Measurements from ENCODE around the gene TRAPPC10.
"Not testable (repeated sequence)": the region's sequence is repeated elsewhere in the genome, so short reads cannot be mapped to it uniquely, and the experiment has no call there.

TRAPPC10 gene

GRCh38 chr21:44094832-44095231 is 82.7 kb downstream of the TRAPPC10 start:
- no peak for DNase-seq

- DNase-seq, result not testable (repeated sequence)
Measured at GRCh38 chr21:44098507-44098906, 86.4 kb downstream of the TRAPPC10 start.

DNA sequence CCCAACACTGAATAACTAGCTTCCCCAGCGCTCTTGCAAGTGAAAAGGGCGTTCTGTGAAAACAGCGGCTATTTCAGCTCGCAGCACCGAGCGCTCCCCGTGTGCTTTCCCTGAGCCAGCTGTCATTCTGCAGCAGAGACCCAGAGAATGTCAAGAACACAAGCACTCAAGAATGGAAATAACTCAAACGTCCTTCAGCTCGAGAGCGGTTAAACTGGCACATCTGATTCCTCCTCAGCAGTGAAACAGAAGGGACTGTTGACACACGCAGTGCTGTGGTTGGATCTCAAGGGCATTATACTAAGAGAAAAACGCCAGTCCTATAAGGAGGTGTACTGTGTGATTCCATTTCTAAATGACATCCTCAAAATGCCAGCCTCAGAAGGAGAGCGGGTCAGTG is 86.9 kb downstream of the TRAPPC10 start:
- not testable (repeated sequence) for DNase-seq

GRCh38 chr21:44107026-44107501 is 95.0 kb downstream of the TRAPPC10 start, which contains the start of gene PWP2:
Gene PWP2 (plus strand): TSS chr21:44107399. CDS start chr21:44107417, 18 bp downstream.
- not testable (repeated sequence) for DNase-seq

DNA sequence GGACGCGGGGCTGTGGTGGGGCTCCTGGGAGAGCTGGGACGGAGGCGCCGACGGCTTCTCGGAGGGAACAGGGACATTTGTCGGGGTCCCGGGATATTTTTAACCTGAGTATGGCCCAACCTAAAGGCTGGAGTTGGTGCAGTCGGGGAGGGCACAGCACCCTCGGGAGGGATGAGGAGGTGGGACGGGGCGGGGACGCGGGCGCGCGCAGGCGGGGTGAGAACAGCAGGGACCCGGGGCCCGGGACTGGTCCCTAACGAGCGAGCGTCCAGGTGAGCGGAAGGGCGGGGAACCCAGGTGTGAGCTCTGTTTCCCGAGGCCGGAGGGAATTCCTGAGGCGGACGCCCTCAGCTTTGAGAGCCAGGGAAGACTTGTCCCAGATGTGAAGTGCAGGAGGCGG is 95.5 kb downstream of the TRAPPC10 start:
- not testable (repeated sequence) for DNase-seq

- DNase-seq, result not testable (repeated sequence)
Measured at GRCh38 chr21:44113702-44114371, 101.7 kb downstream of the TRAPPC10 start.

GRCh38 chr21:44122131-44122530 is 110.0 kb downstream of the TRAPPC10 start:
- not testable (repeated sequence) for DNase-seq

DNA sequence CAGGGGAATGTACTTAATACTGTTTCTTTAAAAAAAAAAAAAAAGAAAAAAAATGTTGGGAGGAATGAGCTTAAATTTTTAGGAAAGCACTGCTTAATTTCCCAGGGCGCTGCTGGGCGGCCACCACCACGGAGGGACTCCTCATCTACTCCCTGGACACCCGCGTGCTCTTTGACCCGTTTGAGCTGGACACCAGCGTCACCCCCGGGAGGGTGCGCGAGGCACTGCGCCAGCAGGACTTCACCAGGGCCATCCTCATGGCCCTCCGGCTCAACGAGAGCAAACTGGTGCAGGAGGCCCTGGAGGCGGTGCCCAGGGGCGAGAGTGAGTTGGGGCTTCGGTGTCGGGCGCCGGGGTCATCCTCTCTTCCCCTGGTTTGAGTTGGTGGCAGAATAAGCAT is 115.7 kb downstream of the TRAPPC10 start:
- DNase-seq, result not testable (repeated sequence)

GRCh38 chr21:44133715-44134057 is 121.6 kb downstream of the TRAPPC10 start:
- DNase-seq, result not testable (repeated sequence)

- not testable (repeated sequence) for DNase-seq
Measured at GRCh38 chr21:44134732-44135131, 122.6 kb downstream of the TRAPPC10 start.

DNA sequence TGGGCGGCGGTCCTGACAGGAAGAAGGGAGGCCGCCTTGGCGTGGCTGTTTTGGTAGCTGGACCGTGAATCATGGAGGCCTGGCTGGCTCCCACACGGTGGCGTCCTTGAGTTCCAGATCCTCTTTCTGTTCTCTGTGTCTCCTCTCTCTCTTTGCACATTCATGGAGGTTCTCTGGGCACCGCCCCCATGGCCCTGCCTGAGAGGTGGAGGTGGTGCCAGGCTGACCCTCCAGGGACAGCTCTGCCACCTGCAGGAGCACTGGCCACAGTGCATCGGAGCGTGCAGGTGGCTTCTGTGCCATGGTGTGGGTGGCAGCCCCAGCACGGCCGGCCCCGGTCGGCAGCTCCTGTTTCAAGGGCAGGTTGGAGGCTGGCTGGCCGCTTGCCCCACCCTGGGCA is 125.9 kb downstream of the TRAPPC10 start:
- not testable (repeated sequence) for DNase-seq

GRCh38 chr21:44139787-44140551 is 127.9 kb downstream of the TRAPPC10 start:
- not testable (repeated sequence) for DNase-seq

DNA sequence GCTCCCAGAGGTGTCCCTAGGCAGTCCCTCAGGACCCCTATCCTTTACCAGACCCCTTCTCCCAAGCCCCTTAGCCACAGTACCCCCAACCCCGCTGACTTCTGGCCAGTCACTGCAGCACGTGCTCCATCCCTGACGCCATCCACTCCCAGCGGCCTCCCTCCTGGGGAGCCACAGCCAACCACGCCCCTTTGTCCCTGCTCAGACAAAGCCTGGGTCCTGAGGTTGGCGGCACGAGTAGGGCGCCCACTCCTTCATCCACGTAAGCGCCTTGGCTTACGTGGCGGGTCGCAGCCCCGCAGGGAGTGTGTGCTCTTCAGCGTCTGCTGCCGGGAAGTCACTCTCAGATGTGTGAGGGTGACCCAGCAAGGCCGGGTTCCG is 128.4 kb downstream of the TRAPPC10 start:
- not testable (repeated sequence) for DNase-seq

GRCh38 chr21:44142470-44142869 is 130.4 kb downstream of the TRAPPC10 start:
- DNase-seq, result not testable (repeated sequence)

DNA sequence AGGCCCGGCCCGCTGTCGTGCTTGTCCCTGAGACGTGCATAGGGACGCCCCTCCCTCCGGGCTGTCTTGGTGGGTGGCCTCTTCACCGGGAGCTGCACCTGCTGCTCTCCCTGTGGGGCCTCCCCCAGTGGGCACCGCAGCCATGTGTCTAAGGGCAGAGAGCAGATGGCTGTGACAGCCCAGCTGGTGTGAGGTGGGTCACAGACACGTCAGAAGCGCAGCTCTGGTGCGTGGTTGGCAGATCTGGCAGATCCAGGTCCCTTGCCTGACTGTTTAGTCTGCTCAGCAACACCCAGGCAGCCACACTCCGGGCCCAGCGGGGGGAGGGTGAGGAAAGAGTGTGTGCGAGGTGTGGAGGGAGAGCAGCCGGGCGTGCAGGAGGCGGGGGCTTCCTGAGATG is 131.3 kb downstream of the TRAPPC10 start:
- not testable (repeated sequence) for DNase-seq

- not testable (repeated sequence) for DNase-seq
Measured at GRCh38 chr21:44143996-44144395, 131.9 kb downstream of the TRAPPC10 start.

GRCh38 chr21:44144784-44145602 is 132.9 kb downstream of the TRAPPC10 start:
- not testable (repeated sequence) for DNase-seq

- not testable (repeated sequence) for DNase-seq
Measured at GRCh38 chr21:44145616-44146015, 133.5 kb downstream of the TRAPPC10 start.

DNA sequence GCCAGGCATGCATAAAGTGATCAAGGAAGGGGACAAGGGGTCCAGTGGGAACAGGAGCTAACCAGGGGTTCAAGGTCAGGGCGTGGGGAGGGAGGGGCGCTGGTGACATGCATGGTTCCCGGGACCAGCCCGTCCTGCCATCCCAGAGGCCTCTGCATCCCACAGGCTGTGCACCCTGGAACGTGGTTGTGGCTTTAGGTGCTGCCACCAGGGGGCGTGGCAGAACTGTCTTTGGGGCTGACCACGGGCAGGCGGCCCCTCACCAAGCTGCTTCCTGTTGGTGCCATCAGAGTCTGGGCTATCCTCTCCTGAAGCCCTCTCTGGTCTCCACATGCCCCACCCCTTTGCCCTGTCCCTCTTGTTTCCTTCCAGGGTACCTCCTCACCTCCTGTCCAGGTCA is 135.0 kb downstream of the TRAPPC10 start:
- not testable (repeated sequence) for DNase-seq

DNA sequence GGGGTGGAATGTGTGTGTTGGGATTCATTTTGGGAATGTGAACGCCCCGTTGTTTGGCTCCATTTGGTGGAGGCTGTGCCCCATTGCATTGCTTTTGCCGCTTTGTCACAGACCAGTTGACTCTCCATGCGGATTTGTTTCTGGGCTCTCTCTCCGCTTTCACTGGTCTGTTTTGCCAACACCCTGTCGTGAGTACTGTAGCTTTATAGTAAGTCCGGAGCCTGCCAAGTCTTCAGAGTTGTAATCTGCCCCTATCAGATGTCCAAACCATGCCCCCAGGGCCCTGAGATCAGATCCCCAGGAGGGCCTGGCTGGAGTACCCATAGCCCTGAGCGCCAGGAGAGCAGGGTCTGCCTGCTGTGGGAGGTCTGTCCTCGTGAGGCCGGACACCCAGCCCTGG is 138.1 kb downstream of the TRAPPC10 start:
- not testable (repeated sequence) for DNase-seq

- not testable (repeated sequence) for DNase-seq
Measured at GRCh38 chr21:44153214-44153888, 141.2 kb downstream of the TRAPPC10 start.

DNA sequence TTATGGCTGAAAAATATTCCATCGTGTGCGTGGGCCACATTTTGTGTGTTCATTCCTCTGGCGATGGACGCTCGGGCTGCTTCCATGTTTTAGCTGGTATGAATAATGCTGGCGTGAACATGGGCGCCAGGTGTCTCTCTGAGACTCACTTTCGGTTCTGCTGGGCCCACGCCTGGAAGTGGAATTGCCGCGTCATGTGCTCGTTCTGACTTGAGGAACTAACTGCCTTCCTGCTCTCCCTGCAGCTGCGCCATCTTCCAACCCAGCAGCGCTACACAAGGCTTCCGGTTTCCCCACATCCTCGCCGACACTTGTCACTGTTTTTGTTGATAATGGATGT is 141.8 kb downstream of the TRAPPC10 start:
- not testable (repeated sequence) for DNase-seq

GRCh38 chr21:44154816-44155230 is 142.7 kb downstream of the TRAPPC10 start:
- not testable (repeated sequence) for DNase-seq
